Suprapubic skin (tissue), 4 donors: Measurements from ENCODE around the gene TYW1. TPM values are rescaled to one million over a fixed set of nuclear protein-coding genes. Genes with fewer than 3 reads are reported as not detected.
A peak's percentile ranks its signal among the peaks of the same experiment; 100 is the strongest.
"Not testable (repeated sequence)": the region's sequence is repeated elsewhere in the genome, so short reads cannot be mapped to it uniquely, and the experiment has no call there.

Experiments
- DNase-seq, 2 donors: peaks; one replicate each; pipeline ENCODE4 v3.0.0-alpha.2; 2019; ENCODE audit warnings: low spot score in 2 of 2
- H3K27ac ChIP-seq: fragments of 200-600 bp; sonication (generic); one replicate; pipeline ENCODE4 v1.5.1; 2019
- H3K27me3 ChIP-seq: fragments of 200-600 bp; sonication (generic); one replicate; pipeline ENCODE4 v1.5.1; 2019
- H3K36me3 ChIP-seq: fragments of 200-600 bp; sonication (generic); one replicate; pipeline ENCODE4 v1.5.1; 2019
- H3K4me1 ChIP-seq: fragments of 200-600 bp; sonication (generic); one replicate; pipeline ENCODE4 v1.5.1; 2019
- H3K4me3 ChIP-seq: fragments of 200-600 bp; sonication (generic); one replicate; pipeline ENCODE4 v1.5.1; 2019; ENCODE audit warnings: mild to moderate bottlenecking
- H3K9me3 ChIP-seq: fragments of 200-600 bp; sonication (generic); one replicate; pipeline ENCODE4 v1.5.1; 2019
- EP300 ChIP-seq: sonication (generic); formaldehyde crosslinking; IDR thresholded peaks from one replicate; pipeline ENCODE4 v1.6.1; 2017; ENCODE audit warnings: antibody characterized with exemption
- POLR2A ChIP-seq, 2 donors: fragments of 450-650 bp; IDR thresholded peaks; one replicate each; pipeline ENCODE4 v1.6.1; 2017; ENCODE audit warnings: antibody characterized with exemption in 2 of 2, mild to moderate bottlenecking in 2 of 2, moderate library complexity in 2 of 2
- POLR2AphosphoS5 ChIP-seq, 3 donors: sonication (generic); formaldehyde crosslinking; IDR thresholded peaks; one replicate each; pipeline ENCODE4 v1.6.1; 2017; ENCODE audit warnings: antibody characterized with exemption in 3 of 3
- WGBS: methylation state at CpG from one replicate; pipeline ENCODE4 v1.1.5; 2018; 5-methylcytosine and 5-hydroxymethylcytosine counted together
- total RNA-seq, 4 donors: library from RNA; depleted of rRNA; stranded (reverse); fragments of >200 nt; gene quantifications; one replicate each; pipeline ENCODE4 v1.1.0, GENCODE V29; 2016
- TF ChIP-seq, protein P1 (sequence below), 2 donors: fragments of 200-600 bp in 1 of 2; fragments of 450-650 bp in 1 of 2; sonication (generic) in 1 of 2; IDR thresholded peaks; one replicate each; pipeline ENCODE4 v1.5.1; 2016 to 2019; ENCODE audit warnings: antibody characterized with exemption in 2 of 2, mild to moderate bottlenecking in 1 of 2, moderate library complexity in 1 of 2

TYW1 gene
- total RNA-seq, 4 donors from 2014 or later = 14.4 to 39.2 (median 19.9) TPM

DNA sequence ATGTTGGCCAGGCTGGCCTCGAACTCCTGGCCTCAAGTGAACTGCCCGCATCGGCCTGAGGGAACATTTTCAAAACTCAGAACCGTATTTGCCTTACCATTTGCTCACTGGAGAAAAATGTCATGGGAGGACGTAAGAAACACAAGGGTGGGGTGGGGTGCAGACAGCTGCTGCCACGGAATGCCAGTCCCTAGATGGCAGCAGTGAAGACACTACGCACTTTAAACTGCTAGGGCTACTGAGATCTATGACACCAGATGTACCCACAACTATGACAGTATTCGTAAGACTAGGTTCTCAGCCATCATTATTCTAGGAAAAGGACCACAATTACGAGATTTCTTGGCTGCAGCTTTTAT is 2.0 kb upstream of the TYW1 start:
- TF ChIP-seq POLR2AphosphoS5 (IDR thresholded peaks at IDR 0.05) (peak in 2 of 3 donors; percentile 38 to 84), POLR2A (IDR thresholded peaks at IDR 0.05) (peak in 1 of 2 donors; percentile 69)
- TF ChIP-seq, protein P1, sequence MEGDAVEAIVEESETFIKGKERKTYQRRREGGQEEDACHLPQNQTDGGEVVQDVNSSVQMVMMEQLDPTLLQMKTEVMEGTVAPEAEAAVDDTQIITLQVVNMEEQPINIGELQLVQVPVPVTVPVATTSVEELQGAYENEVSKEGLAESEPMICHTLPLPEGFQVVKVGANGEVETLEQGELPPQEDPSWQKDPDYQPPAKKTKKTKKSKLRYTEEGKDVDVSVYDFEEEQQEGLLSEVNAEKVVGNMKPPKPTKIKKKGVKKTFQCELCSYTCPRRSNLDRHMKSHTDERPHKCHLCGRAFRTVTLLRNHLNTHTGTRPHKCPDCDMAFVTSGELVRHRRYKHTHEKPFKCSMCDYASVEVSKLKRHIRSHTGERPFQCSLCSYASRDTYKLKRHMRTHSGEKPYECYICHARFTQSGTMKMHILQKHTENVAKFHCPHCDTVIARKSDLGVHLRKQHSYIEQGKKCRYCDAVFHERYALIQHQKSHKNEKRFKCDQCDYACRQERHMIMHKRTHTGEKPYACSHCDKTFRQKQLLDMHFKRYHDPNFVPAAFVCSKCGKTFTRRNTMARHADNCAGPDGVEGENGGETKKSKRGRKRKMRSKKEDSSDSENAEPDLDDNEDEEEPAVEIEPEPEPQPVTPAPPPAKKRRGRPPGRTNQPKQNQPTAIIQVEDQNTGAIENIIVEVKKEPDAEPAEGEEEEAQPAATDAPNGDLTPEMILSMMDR (IDR thresholded peaks at IDR 0.05) = peak in 1 of 2 donors; percentile 33
- DNase-seq = peak; percentile 76 to 82
- WGBS = 0% methylated on average over 9 of the region's 9 CpGs
- peak overlapping the region; percentile 93 for H3K4me3 ChIP-seq
- H3K4me1 ChIP-seq = peaks cover 26% of the 10 kb centered on the region
- not testable (repeated sequence) for H3K9me3 ChIP-seq, H3K27me3 ChIP-seq
- peak overlapping the region; percentile 100 for H3K27ac ChIP-seq
- H3K36me3 ChIP-seq = peaks cover 39% of the 10 kb centered on the region

DNA sequence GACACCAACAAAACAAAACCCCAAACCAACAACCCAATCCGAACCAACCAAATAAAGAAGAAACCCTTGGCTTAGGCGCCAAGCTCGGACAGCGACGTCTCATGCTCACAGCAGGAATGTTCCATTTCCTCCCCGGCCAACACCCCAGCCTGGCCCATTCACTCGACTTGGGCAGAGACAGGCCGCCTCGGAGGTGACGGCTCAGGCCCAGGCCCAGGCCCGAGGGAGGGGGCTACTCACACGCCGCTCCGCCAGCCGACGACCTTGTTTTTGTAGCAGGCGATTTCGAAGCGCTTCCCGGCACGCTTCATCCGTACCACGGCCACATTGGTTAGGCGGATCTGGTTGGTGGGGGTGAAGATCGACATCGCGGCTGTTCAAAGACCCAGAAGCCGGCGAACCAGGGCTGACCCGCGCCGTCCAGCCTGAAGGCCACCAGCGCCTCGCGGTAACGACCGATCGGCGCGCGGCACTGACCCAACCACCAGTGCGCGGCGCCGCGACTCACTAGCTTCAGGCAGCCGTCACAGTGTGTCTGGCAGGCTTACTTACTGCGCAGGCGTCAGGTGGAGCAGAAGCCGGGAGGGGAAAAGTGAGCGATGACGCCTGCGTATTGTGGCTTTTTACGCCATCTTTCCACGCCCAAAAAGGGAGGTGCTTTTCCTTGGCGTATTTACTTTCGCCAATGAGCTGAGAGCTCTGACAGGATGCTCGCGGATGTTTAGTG is 1.4 kb upstream of the TYW1 start, which contains the start of gene SBDS:
SBDS (minus strand) TSS at position 537 of the 727 bp plus-strand sequence; CDS start at position 368, 169 bp downstream.
- not testable (repeated sequence) for H3K27me3 ChIP-seq, H3K9me3 ChIP-seq
- H3K36me3 ChIP-seq = peaks cover 35% of the 10 kb centered on the region
- peak within 1 kb of the TSS; percentile 93 for H3K4me3 ChIP-seq
- peak; percentile 96 for DNase-seq
- H3K27ac ChIP-seq = peak within 1 kb of the TSS; percentile 100
- under 1% methylated on average over 33 of the region's 59 CpGs for WGBS
- peaks cover 26% of the 10 kb centered on the region for H3K4me1 ChIP-seq
- TF ChIP-seq POLR2AphosphoS5 (IDR thresholded peaks at IDR 0.05) = peak; percentile 26 to 61 (median 60)
- peak; percentile 96 to 99 for TF ChIP-seq POLR2A (IDR thresholded peaks at IDR 0.05)

DNA sequence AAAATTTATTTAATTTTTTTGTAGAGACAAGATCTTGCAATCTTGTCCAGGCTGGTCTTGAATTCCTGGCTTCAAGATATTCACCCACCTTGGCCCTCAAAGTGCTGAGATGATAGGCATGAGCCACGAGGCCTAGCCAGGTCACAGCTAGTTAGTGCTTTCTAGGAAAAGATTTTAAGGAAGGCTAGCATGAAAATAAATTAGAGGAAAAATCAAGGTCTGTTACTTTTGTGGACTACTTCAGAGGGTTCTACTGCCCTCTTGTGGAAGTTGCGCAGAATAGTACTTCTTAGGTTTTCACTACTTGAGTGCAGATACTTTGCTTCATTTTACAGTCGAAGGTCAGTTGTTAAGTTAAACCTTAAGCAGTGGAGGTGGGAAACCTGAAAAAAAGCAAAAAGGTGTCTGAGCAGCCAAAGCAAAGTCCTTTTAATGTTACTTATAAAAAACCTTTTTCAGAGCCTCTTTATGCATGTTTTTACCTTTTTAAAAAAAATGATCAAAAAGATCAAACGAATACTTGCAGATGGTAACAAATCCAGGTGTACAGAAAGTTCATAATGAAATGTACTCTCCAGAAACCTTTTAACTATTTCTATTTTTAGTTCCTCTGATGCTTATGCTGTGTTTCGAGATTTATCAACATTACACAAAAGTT is 4.1 kb downstream of the TYW1 start:
- not testable (repeated sequence) for H3K27me3 ChIP-seq, H3K27ac ChIP-seq, H3K4me3 ChIP-seq, DNase-seq, H3K36me3 ChIP-seq, H3K9me3 ChIP-seq
- whole genome bisulfite sequencing = 47% methylated on average over 4 of the region's 5 CpGs
- TF ChIP-seq, protein P1 (IDR thresholded peaks at IDR 0.05) = peak in 1 of 2 donors; percentile 37
- H3K4me1 ChIP-seq = peaks cover 13% of the 10 kb centered on the region

GRCh38 chr7:67004145-67004544 is 7.5 kb downstream of the TYW1 start:
- peaks cover 30% of the 10 kb centered on the region for H3K36me3 ChIP-seq
- 83% methylated on average over 2 of the region's 2 CpGs for WGBS
- not testable (repeated sequence) for DNase-seq, H3K4me1 ChIP-seq, H3K9me3 ChIP-seq, H3K27me3 ChIP-seq, H3K4me3 ChIP-seq, H3K27ac ChIP-seq

- TF ChIP-seq EP300 (no peak), POLR2A (IDR thresholded peaks at IDR 0.05) (no peak), POLR2AphosphoS5 (IDR thresholded peaks at IDR 0.05) (no peak)
- TF ChIP-seq, protein P1 (IDR thresholded peaks at IDR 0.05) = no peak
- Histone ChIP-seq H3K27ac (no peak overlapping the region), H3K4me1 (no peaks in the 10 kb centered on the region), H3K9me3 (no peaks in the 10 kb centered on the region), H3K36me3 (peaks cover 57% of the 10 kb centered on the region), H3K4me3 (no peak overlapping the region), H3K27me3 (no peaks in the 10 kb centered on the region)
- DNase-seq = no peak
- 60% methylated on average over 2 of the region's 2 CpGs for WGBS
Observed at GRCh38 chr7:67006965-67007364, 10.3 kb downstream of the TYW1 start.

GRCh38 chr7:67008260-67008659 is 11.6 kb downstream of the TYW1 start:
- no peaks in the 10 kb centered on the region for H3K27me3 ChIP-seq
- no peak for DNase-seq
- H3K4me3 ChIP-seq = no peak overlapping the region
- no peak overlapping the region for H3K27ac ChIP-seq
- 96% methylated on average over 4 of the region's 4 CpGs for WGBS
- TF ChIP-seq, protein P1 (IDR thresholded peaks at IDR 0.05) = no peak
- TF ChIP-seq POLR2A (IDR thresholded peaks at IDR 0.05) = no peak
- TF ChIP-seq EP300 = no peak
- TF ChIP-seq POLR2AphosphoS5 (IDR thresholded peaks at IDR 0.05) = no peak
- no peaks in the 10 kb centered on the region for H3K9me3 ChIP-seq
- H3K4me1 ChIP-seq = no peaks in the 10 kb centered on the region
- peaks cover 65% of the 10 kb centered on the region for H3K36me3 ChIP-seq

GRCh38 chr7:67009677-67010076 is 13.0 kb downstream of the TYW1 start:
- not testable (repeated sequence) for H3K9me3 ChIP-seq, DNase-seq, H3K27ac ChIP-seq, H3K4me1 ChIP-seq, H3K4me3 ChIP-seq, H3K27me3 ChIP-seq
- 89% methylated on average over 3 of the region's 3 CpGs for WGBS
- H3K36me3 ChIP-seq = peaks cover 77% of the 10 kb centered on the region

DNA sequence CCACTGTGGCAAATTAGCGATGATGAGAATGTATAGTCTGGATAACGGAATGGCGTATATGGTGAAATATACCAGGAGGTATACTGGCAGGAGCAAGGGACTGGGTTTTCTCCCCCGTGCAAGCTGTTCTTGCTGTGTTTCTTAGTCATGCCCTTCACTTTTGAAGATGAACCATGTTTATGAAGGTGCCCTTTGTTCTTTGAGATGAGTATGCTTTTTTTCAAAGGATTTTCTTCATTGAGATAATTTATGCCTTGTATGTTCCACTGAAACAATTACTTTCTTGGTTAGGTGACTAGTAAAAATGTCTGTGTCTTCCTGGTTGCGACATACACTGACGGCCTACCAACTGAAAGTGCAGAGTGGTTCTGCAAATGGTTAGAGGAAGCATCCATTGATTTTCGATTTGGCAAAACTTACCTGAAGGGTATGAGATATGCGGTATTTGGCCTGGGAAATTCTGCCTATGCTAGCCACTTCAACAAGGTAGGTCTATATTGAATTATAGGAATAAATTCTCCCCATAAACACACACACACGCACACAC is 17.5 kb downstream of the TYW1 start:
- not testable (repeated sequence) for H3K4me1 ChIP-seq, H3K9me3 ChIP-seq, DNase-seq, H3K27me3 ChIP-seq, H3K27ac ChIP-seq, H3K4me3 ChIP-seq
- H3K36me3 ChIP-seq = peaks cover 81% of the 10 kb centered on the region
- WGBS = 94% methylated on average over 9 of the region's 9 CpGs

- not testable (repeated sequence) for H3K9me3 ChIP-seq, DNase-seq, H3K27ac ChIP-seq, H3K4me3 ChIP-seq, H3K27me3 ChIP-seq, H3K4me1 ChIP-seq
- peaks cover 73% of the 10 kb centered on the region for H3K36me3 ChIP-seq
- 92% methylated on average over 8 of the region's 8 CpGs for WGBS
Observed at GRCh38 chr7:67017971-67018370, 21.3 kb downstream of the TYW1 start.
